ENCODE results near the gene CNR2. TPM values are rescaled to one million over a fixed set of nuclear protein-coding genes. Genes with fewer than 3 reads are reported as not detected.
"Not testable (repeated sequence)": the region's sequence is repeated elsewhere in the genome, so short reads cannot be mapped to it uniquely, and the experiment has no call there.

CNR2 gene
- total RNA-seq, 2 donors from 2014 or later = not detected

GRCh38 chr1:23853124-23853523 lies 60.0 kb downstream of the CNR2 start:
- ATAC-seq; intact Hi-C loops (cut with DNase I); DNase-seq: not testable (repeated sequence)

GRCh38 chr1:23851406-23851805 lies 61.8 kb downstream of the CNR2 start:
- DNase-seq; ATAC-seq; intact Hi-C loops (cut with DNase I): not testable (repeated sequence)

GRCh38 chr1:23848673-23849616 lies 64.2 kb downstream of the CNR2 start:
- ATAC-seq = no peak
- intact Hi-C loops (cut with DNase I) = no loop called here
- no peak for DNase-seq

- intact Hi-C loops (cut with DNase I); ATAC-seq; DNase-seq: not testable (repeated sequence)
Measured at GRCh38 chr1:23847482-23848095, 65.6 kb downstream of the CNR2 start.

- DNase-seq (no peak), ATAC-seq (no peak)
- intact Hi-C loops (cut with DNase I) = no loop called here
Measured at GRCh38 chr1:23845163-23845562, 68.0 kb downstream of the CNR2 start.

- ATAC-seq = no peak
- no peak for DNase-seq
- intact Hi-C loops (cut with DNase I) = no loop called here
Measured at GRCh38 chr1:23843644-23844043, 69.5 kb downstream of the CNR2 start.

- DNase-seq (peak; percentile 67), ATAC-seq (peak; percentile 98 to 100)
- intact Hi-C loops (cut with DNase I) = no loop called here
Measured at GRCh38 chr1:23838401-23838866, 74.7 kb downstream of the CNR2 start.

- ATAC-seq (peak in 1 of 2 donors; percentile 17), DNase-seq (no peak)
- intact Hi-C loops (cut with DNase I) = no loop called here
Measured at GRCh38 chr1:23837908-23838307, 75.3 kb downstream of the CNR2 start.

GRCh38 chr1:23836037-23836436 lies 77.1 kb downstream of the CNR2 start:
- ATAC-seq = no peak
- intact Hi-C loops (cut with DNase I) = no loop called here
- no peak for DNase-seq

GRCh38 chr1:23834156-23834555 lies 79.0 kb downstream of the CNR2 start:
- DNase-seq; intact Hi-C loops (cut with DNase I); ATAC-seq: not testable (repeated sequence)

GRCh38 chr1:23827717-23828116 lies 85.4 kb downstream of the CNR2 start:
- DNase-seq = no peak
- ATAC-seq = no peak
- intact Hi-C loops (cut with DNase I) = no loop called here

- DNase-seq; intact Hi-C loops (cut with DNase I); ATAC-seq: not testable (repeated sequence)
Measured at GRCh38 chr1:23826590-23826989, 86.6 kb downstream of the CNR2 start.

GRCh38 chr1:23825762-23826522 lies 87.2 kb downstream of the CNR2 start:
- ATAC-seq (no peak), DNase-seq (no peak)
- intact Hi-C loops (cut with DNase I) = no loop called here

GRCh38 chr1:23825076-23825761 lies 87.9 kb downstream of the CNR2 start, which contains the start of gene HMGCL:
Gene HMGCL (minus strand): TSS chr1:23825429. CDS start chr1:23825415, 14 bp downstream.
- intact Hi-C loops (cut with DNase I) = no loop called here
- peak; percentile 100 for ATAC-seq
- DNase-seq = peak; percentile 93

GRCh38 chr1:23824711-23825075 lies 88.5 kb downstream of the CNR2 start:
- ATAC-seq (peak in 1 of 2 donors; percentile 7), DNase-seq (no peak)
- intact Hi-C loops (cut with DNase I) = no loop called here

- intact Hi-C loops (cut with DNase I) = no loop called here
- no peak for ATAC-seq
- DNase-seq = no peak
Measured at GRCh38 chr1:23823767-23824166, 89.4 kb downstream of the CNR2 start.

All from left cardiac atrium (tissue), 4 donors.